ENCODE results near the gene SOWAHB.
A peak's percentile ranks its signal among the peaks of the same experiment; 100 is the strongest.

Gene SOWAHB

DNA sequence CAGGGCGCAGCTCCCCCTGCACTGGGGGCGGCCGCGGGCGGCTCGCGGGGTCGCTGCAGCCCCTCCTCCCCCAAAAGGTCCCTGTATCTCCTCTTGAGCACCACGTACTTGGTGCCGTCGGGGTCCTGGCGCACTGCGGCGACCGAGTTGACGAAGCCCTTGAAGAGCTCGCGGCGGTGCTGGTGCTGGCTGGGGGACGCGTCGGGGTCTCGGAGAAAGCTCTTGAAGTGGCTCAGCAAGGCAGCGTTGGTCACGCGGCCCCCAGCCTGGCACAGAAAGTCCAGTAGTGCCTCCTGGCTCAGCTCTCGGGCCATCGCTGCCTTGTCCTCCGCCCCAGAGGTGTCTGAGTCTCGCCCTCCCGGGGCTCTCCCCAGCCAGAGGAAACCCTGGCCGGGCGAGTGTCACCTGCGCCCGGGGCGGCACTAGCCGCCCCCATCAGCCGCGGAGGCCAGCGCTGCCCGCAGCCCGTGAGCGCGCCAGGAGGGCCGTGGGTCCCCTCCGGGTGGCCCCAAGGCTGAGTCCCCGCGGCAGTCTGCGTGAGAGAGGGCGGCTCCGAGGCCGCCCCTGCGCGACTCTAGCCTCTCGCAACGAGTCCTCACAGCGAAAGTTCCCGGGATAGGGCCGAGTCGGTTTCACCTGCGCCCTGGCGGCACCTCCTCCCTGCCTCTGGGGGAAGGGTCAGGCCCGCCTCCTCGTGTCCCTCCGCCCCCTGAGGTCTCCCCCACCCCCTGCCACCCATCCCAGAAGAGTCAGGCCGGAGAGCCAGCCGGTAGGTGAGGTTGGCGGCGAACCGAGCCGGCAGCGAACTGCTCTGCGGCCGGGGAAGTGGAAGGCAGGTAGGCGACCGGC lies at the start of gene SOWAHB:
SOWAHB (minus strand) TSS at position 609 of the 849 bp plus-strand sequence; CDS start at position 314, 295 bp downstream.
- DNase-seq, result peak; percentile 35

DNA sequence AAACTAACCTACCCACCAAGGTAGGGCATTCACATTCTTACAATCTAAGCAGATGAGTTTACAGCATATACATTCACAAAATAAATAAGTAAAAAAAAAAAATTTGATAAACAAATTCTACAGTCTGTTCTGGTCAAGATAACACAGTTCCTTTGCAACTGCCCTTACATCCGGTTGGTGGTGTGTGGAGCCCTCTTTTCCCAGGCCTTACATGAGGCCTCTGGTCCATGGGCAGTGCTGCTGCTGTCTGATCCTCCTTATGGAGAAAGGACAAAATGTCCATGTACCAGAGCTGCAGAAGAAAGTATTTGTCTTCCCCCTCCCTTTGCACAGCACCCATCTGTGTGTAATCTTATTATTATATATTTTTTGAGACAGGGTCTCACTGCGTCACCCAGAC lies 49.4 kb upstream of the SOWAHB start:
- no peak for DNase-seq

GRCh38 chr4:76943790-76944189 lies 45.8 kb upstream of the SOWAHB start:
- DNase-seq, result no peak

- DNase-seq, result no peak
These were observed 45.2 kb upstream of the SOWAHB start for GRCh38 chr4:76943129-76943620.

DNA sequence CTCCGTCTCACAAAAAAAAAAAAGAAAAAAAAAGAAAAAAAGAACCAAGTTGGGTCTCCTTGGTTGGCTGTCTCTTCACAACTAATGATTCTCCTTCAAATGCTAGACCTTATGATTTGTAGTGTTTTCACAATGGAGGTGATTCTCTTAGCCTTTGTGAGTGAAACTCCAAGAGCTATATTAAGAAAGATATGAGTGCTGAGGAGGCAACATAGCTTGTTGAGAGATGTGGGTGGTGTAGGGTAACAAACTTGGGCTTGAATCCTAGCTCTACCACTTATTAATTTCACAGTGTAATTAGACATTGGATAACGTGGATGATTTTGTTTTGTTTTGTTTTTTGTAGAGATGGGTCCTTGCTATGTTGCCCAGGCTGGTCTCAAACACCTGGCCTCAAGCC lies 41.2 kb upstream of the SOWAHB start:
- DNase-seq, result no peak

DNA sequence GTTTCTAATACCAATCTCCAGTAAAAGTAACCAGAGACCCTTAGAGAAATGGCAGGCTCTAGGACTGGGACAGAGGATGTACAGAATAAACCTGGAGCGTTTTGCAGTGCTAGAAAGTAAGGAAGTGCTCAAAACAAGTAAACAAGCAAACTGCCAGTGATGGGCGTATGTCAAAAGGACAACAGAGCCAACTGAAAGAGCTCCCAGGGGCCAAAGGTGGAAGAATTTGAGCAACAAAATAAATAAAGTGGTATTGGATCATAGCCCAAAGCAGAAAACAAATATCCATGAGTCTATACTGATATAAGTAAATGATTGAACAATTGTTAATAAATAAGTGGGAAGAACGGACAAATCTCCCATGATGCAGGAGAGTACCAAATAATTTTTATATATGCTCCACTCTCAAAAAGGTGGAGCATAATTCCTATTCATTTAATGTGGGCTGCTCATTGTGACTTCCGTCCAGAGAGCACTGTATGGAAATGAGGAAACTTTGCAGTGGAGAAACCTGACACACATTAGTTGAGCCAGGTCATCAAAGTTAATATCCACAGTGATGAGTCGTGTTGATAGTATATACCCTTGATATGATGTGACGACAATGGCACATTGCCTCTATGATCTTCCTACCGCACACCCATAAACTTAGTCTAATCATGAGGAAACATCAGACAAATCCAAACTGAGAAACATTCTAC lies 33.8 kb upstream of the SOWAHB start:
- no peak for DNase-seq

DNA sequence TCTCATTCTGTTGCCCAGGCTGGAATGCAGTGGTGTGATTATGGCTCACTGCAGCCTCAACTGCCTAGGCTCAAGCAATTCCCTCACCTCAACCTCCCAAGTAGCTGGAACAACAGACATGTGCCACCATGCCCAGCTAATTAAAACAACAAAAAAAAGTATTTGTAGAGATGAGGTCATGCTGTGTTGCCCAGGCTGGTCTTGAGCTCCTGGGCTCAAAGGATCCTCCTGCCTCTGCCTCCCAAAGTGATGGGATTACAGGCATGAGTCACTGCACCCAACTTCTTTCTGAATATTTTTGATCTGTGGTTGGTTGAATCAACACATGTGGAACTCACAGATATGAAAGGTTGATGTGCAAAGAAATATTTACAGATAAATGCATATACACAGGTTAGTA lies 33.1 kb upstream of the SOWAHB start:
- DNase-seq, result no peak

DNA sequence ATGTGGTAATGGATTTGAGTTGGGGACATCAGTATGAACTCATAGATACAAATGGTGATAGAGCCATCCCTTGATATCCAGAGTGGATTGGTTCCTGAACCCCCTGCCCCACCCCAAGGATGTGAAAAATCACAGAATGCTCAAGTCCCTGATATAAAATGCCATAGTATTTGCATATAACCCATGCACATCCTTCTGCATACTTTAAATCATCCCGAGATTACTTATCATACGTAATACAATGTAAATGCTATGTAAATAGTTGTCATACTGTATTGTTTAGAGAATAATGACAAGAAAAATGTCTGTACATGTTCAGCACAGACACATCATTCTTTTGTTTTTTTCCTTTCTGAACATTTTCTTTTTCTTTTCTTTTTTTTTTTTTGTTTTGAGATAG lies 32.7 kb upstream of the SOWAHB start:
- no peak for DNase-seq

GRCh38 chr4:76926841-76927240 lies 28.9 kb upstream of the SOWAHB start:
- DNase-seq, result no peak

GRCh38 chr4:76923619-76924357 lies 25.8 kb upstream of the SOWAHB start:
- no peak for DNase-seq

GRCh38 chr4:76920715-76921114 lies 22.8 kb upstream of the SOWAHB start:
- DNase-seq, result no peak

DNA sequence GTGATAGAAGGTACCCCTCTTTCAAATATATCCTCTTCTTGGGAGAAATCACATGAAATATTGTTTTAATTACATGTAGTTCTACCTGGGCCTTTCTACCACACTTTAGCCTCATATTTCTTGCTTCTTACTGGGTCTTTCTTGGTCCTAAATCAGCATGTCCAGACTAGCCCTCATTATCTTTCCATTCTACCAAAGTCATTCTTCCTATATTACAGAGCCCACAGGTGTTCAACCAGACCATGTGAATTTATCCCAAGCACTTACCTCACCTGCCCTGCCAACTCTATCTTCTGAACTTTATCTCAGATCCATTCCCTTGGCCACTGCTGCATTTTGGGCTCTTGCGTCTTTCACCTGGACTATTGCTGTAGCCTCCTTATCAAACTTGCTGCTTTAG lies 11.8 kb upstream of the SOWAHB start:
- DNase-seq, result no peak

GRCh38 chr4:76905521-76905920 lies 7.6 kb upstream of the SOWAHB start:
- DNase-seq, result no peak

DNA sequence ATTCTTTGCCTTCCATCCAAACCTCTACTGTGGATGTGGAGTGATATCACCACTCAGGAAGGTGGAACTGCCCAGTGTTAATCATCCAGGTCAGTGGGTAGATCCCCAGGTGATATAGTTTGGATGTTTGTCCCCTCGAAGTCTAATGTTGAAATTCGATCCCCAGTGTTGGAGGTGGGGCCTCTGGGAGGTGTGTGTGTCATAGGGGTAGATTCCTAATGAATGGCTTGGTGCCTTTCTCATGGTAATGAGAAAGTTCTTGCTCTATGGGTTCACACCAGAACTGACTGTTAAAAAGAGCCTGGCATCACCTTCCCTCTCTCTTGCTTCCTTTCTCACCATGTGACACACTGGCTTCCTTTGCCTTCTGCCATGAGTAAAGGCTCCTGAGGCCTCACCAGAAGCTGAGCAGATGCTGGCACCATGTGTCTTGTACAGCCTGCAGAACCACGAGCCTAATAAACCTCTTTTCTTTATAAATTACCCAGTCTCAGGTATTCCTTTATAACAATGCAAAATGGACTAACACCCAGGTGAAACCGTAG lies 6.8 kb upstream of the SOWAHB start:
- DNase-seq, result no peak

DNA sequence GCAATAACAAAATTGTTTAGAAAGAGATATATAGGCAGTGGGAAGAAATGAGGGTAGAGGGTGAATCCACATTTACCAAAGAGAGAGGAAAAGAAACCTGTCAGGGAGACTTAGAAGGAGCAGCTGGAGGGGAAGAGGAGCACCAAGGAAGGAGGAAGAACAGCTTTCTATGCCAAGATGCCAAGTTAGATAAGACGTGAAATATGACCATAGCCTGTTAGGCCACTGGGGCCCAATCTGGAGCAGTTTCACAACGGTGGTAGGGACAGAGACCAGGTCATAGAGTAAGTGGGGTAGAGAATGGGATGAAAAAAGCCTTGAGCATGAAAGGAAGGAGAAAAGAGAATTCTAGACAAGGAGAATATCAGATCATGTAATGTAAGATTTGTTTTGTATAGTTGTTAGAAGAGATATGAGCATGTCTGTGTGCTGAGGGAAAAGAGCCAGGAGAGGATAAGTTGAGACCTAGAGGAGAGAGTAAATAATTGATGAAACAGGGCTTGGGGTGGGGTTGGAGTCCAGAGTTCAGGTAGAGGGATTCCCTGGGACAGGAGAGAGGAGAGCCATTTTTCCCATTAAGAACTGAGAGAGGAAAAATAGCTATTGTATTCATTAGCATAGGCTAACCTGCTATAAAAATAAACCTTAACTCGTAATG lies 4.4 kb upstream of the SOWAHB start:
- DNase-seq, result no peak

DNA sequence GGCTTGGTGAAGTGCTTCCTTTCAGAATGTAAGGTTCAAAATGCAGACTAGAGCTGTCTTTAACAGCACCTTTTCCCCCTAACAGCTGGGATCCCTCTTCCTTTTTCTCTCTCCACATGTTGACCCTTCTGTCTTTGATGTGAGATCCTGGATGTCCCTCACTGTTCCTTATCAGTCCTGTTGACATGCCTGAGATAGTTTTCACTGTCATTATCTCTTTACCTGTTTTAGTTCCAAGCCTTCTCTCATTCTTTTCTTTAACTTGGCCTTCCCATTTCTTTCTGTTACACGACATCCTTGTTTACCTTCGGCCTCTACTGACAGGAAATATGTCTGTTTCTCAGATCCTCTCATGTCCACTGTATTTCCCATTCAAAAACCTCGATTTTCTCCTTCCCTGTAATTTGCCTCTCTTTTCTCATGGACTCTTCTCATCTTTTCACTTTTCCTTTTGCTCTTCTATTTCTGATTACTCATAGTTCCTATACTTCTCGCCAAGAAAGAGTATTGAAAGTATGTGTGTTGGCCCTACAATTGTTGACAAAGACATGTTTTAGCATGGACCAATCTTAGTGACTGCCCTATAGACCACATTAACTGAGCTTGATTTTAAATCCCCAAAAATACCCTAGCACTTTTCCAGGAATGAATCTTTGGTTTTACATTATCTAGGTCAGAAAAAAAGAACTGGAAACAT lies 1.2 kb upstream of the SOWAHB start:
- DNase-seq, result no peak

- no peak for DNase-seq
These were observed 395 bp upstream of the SOWAHB start for GRCh38 chr4:76898385-76898692.

GRCh38 chr4:76896614-76897535 lies 1.1 kb downstream of the SOWAHB start:
- DNase-seq, result peak in 1 of 2 donors; percentile 34

DNA sequence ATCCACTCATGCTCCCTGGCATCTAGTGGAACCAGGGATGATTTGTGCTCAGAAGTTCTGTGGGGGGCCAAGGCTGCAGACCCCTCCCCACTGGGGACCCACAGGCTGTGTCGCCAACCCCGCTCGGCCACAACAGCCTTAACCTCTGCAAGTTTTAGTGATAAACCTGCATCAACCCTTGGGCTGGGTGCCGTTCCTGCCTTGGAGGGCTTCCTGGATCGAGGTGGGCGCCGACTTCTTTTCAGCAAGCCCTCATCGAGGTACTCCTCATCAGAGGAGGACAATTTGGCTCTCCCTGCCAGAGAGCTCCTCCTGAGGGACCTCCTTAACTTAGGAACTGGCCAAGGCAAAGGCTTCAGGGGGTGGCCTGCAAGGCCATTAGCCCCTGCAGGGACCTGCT lies 1.9 kb downstream of the SOWAHB start:
- DNase-seq, result no peak

GRCh38 chr4:76895619-76896018 lies 2.3 kb downstream of the SOWAHB start:
- no peak for DNase-seq
